ENCODE results near the gene EMC7.
A peak's percentile ranks its signal among the peaks of the same experiment; 100 is the strongest.
"Not testable (repeated sequence)": the region's sequence is repeated elsewhere in the genome, so short reads cannot be mapped to it uniquely, and the experiment has no call there.

The EMC7 gene

DNA sequence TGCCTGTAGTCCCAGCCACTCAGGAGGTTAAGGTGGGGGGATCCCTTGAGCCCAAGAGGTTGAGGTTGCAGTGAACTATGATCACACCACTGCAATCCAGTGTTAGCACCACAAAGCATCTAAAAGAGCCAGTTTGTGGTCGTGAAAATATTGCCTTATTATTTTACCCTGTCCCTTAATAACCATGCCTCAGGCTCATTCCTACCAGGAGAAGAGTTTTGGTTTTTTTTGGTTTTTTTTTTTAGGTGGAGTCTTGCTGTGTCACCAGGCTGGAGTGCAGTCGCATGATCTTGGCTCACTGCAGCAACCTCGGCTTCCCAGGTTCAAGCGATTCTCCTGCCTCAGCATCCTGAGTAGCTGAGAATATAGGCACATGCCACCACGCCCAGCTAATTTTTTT, 44.8 kb downstream of the EMC7 start:
- Mint-ChIP-seq H3K4me3 (no peak overlapping the region), H3K9me3 (no peaks in the 10 kb centered on the region), H3K4me1 (no peaks in the 10 kb centered on the region), H3K36me3 (no peaks in the 10 kb centered on the region), H3K27ac (no peak overlapping the region)
- DNase-seq (ENCODE audit: low spot score in 2 of 2) (no peak), ATAC-seq (no peak)

DNA sequence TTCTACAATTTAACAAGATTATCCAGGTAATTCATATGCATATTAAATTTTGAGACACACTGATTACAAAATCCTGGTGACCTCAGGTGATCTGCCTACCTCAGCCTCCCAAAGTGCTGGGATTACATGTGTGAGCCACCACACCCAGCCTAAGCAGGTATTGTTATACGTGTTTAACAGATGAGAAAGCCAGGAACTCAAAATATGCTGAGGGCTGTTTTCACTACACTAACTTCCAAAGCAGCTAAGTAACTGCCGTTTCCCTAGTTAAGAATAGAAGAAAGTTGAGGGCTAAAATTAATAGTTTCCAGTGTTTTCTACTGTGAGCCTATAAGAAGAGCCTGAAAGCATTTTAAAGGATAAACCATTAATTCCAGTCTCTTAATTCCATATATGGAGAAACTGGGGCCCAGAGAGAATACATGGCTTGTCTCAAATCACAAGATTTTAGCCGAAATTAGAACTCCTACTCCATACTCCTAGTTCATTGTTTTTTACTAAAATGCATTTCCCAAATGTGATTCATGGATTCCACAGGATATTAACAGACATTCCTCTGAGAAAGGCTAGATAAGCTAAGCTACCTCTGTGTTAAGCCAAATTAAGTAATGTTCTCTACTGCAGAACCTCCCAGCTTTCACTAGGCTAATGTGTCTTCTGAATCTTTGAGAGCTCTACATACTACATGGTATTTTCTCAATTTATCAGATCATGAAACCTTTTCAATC, 45.6 kb downstream of the EMC7 start:
- Mint-ChIP-seq H3K4me3 (no peak overlapping the region), H3K36me3 (peaks cover 6% of the 10 kb centered on the region), H3K9me3 (peaks cover 5% of the 10 kb centered on the region), H3K27ac (no peak overlapping the region), H3K4me1 (no peaks in the 10 kb centered on the region)
- no peak for DNase-seq (ENCODE audit: low spot score in 2 of 2)
- ATAC-seq = no peak

DNA sequence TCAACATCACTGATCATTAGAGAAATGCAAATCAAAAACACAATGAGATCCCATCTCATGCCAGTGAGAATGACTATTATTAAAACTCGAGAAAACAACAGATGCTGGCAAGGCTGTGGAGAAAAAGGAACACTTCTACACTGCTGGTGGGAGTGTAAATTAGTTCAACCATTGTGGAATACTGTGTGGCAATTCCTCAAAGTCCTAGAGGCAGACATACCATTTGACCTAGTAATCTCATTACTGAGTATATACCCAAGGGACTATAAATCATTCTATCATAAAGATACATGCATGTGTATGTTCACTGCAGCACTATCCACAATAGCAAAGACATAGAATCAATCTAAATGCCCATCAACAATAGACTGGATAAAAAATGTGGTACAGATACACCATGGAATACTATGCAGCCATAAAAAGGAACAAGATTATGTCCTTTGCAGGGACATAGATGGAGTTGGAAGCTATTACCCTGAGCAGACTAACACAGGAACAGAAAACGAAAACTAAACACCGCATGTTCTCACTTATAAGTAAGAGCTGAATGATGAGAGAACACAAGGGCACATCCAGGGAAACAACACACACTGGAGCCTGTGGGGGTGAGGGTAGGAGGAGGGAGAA, 47.5 kb downstream of the EMC7 start:
- Mint-ChIP-seq H3K4me3 (no peak overlapping the region), H3K9me3 (peaks cover 16% of the 10 kb centered on the region)
- ATAC-seq = no peak

DNA sequence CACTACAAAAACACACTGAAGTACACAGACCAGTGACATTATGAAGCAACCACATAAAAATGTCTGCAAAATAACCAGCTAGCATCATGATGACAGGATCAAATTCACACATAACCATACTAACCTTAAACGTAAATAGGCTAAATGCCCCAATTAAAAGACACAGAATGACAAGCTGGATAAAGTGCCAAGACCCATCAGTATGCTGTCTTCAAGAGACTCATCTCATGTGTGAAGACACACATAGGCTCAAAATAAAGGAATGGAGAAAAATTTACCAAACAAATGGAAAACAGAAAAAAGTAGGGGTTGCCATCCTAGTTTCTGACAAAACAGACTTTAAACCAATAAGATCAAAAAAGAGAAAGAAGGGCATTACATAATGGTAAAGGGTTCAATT, 51.3 kb downstream of the EMC7 start:
- peaks cover 18% of the 10 kb centered on the region for H3K9me3 Mint-ChIP-seq
- DNase-seq (ENCODE audit: low spot score in 2 of 2); ATAC-seq; H3K4me1 Mint-ChIP-seq; H3K27ac Mint-ChIP-seq; H3K36me3 Mint-ChIP-seq; H3K4me3 Mint-ChIP-seq: not testable (repeated sequence)

More for the DNA sequence above, 47.5 kb downstream of the EMC7 start:
- Mint-ChIP-seq H3K4me1 (no peaks in the 10 kb centered on the region), H3K27ac (no peak overlapping the region), H3K36me3 (peaks cover 6% of the 10 kb centered on the region)
- DNase-seq (ENCODE audit: low spot score in 2 of 2) = no peak

DNA sequence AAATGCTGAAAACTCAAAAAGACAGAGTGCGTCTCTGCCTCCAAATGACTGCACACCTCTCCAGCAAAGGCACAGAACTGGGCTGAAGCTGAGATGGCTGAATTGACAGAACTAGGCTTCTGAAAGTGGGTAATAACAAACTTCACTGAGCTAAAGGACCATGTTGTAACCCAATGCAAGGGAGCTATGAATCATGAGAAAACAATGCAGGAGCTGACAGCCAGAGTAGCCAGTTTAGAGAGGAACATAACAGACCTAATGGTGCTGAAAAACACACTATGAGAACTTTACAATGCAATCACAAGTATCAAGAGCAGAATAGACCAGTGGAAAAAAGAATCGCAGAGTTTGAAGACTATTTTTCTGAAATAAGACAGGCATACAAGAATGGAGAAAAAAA, 52.5 kb downstream of the EMC7 start:
- no peak overlapping the region for H3K27ac Mint-ChIP-seq
- peaks cover 3% of the 10 kb centered on the region for H3K4me1 Mint-ChIP-seq
- H3K36me3 Mint-ChIP-seq = peaks cover 6% of the 10 kb centered on the region
- ATAC-seq (no peak), DNase-seq (ENCODE audit: low spot score in 2 of 2) (no peak)
- no peak overlapping the region for H3K4me3 Mint-ChIP-seq
- H3K9me3 Mint-ChIP-seq = peaks cover 18% of the 10 kb centered on the region

DNA sequence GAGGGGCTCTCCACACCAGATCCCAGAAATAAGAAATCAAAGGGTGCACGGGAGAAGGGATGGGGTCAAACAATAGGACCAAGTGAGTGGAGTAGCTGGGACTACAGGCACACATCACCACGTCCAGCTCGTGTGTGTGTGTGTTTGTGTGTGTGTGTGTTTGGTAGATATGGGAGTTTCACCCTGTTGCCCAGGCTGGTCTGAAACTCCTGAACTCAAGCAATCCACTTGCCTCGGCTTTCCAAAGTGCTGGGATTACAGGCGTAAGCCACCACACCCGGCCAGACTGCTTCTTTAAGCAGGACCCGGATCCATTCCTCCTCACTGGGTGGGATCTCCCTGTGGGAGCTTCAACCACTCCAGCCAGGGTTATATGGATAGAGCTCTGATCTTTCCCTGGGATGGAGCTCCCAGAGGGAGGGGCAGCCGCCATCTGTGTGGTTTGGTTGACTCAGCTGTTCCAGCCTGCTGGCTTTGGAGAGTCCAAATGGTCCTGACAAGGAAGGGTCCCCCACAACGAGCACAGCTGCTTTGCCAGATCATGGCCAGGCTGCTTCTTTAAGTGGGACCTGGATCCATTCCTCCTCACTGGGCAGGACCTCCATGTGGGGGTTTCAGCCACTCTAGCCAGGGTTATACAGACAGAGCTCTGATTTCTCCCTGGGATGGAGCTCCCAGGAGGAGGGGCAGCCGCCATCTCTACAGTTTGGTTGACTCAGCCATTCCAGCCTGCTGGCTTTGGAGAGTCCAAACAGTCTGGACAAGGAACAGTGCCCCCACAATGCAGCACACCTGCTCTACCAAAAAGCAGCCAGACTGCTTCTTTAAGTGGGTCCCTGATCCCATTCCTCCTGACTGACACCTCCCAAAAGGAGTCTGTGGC, 53.5 kb downstream of the EMC7 start:
- Mint-ChIP-seq H3K4me1 (peaks cover 9% of the 10 kb centered on the region), H3K27ac (no peak overlapping the region), H3K9me3 (peaks cover 18% of the 10 kb centered on the region), H3K4me3 (no peak overlapping the region), H3K36me3 (peaks cover 6% of the 10 kb centered on the region)
- DNase-seq (ENCODE audit: low spot score in 2 of 2) (no peak), ATAC-seq (no peak)

DNA sequence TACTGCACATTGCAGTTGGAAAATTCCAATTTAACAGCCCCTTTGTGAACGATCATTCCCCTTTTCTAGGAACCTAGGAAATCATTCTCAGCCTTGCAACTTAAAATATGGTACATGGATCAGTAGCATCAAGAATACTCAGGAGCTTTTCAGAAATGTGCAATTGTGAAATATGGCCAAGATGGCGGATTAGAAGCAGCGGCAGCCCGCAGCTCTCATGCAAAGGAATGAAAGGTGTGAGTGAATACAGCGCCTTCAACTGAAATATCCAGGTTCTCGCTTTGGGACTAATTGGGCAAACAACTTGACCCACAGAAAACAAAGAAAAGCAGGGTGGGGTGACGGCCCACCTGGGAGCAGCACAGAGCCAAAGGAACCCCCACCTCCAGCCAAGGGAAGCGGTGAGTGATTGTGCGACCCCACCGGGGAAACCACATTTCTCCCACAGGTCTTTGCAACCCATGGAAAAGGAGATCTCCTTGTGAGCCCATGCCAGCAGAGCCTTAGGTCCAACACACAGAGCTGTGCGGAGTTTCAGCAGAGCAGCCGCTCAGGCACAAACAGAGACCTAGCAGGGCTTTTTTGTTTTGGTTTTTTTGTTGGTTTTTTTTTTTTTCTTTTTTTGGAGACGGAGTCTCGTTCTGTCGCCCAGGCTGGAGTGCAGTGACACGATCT, 55.1 kb downstream of the EMC7 start:
- Mint-ChIP-seq H3K4me1 (peaks cover 9% of the 10 kb centered on the region), H3K36me3 (peaks cover 6% of the 10 kb centered on the region), H3K27ac (no peak overlapping the region), H3K4me3 (no peak overlapping the region), H3K9me3 (peaks cover 18% of the 10 kb centered on the region)
- DNase-seq (ENCODE audit: low spot score in 2 of 2) (no peak), ATAC-seq (no peak)

DNA sequence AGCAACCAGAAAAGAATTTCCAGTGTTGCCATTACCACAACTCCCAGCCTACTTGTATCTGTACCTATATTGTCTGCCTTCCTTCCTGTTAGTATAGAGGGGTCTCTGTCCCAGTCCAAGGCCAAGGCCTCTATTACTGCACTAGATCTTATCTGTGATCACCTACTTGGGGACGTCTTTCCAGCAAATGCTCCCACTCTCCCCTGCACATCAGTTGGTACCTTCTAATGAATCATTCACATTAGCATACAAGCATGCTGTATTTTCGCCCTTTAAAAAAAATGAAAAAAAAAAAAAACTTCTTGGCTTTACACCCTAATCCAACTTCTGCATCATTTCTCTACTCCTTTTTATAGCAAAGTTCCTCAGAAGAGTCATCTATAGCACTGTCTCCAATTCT, 57.8 kb downstream of the EMC7 start:
- ATAC-seq (no peak), DNase-seq (ENCODE audit: low spot score in 2 of 2) (no peak)
- no peak overlapping the region for H3K27ac Mint-ChIP-seq
- H3K9me3 Mint-ChIP-seq = no peaks in the 10 kb centered on the region
- H3K4me3 Mint-ChIP-seq = no peak overlapping the region
- H3K36me3 Mint-ChIP-seq = no peaks in the 10 kb centered on the region
- H3K4me1 Mint-ChIP-seq = peaks cover 24% of the 10 kb centered on the region

DNA sequence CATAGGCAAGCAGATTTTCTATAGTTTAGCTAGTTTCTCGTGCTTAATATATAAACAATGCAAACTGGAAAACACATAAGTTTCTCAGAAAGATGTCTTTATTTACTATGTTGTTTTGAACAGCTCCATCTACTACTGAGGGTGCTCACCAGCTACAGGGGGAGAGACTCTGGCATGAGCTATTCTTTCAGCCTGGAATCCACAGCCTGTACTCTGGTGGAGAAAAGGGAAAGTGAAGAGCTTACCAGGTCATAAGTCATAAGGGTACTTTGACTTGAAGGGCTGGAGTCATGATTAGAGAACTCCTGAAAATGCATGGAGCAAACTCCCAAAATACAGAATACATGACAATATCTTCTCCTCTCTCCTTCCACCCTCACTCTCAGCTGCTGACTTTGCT, 58.3 kb downstream of the EMC7 start:
- Mint-ChIP-seq H3K27ac (no peak overlapping the region), H3K9me3 (no peaks in the 10 kb centered on the region), H3K36me3 (no peaks in the 10 kb centered on the region), H3K4me3 (no peak overlapping the region), H3K4me1 (peaks cover 24% of the 10 kb centered on the region)
- ATAC-seq (no peak), DNase-seq (ENCODE audit: low spot score in 2 of 2) (no peak)

DNA sequence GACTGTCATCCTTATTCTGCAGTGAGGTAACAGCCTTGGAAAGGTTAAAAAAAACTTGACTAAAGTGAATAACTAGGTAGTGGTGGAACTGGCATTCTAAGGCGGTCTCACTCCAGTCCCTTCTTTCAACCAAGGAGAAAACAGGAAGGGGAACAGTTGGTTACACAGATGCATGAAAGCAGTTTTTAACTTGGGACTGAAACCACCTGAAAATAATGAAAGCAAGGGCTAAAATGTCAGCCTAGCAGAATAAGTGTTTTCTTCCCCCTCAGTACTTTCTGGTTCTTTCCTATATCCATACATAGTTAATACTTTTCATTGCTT, 61.9 kb downstream of the EMC7 start:
- no peaks in the 10 kb centered on the region for H3K9me3 Mint-ChIP-seq
- DNase-seq (ENCODE audit: low spot score in 2 of 2) (no peak), ATAC-seq (no peak)
- H3K36me3 Mint-ChIP-seq = no peaks in the 10 kb centered on the region
- H3K4me1 Mint-ChIP-seq = peaks cover 24% of the 10 kb centered on the region
- H3K4me3 Mint-ChIP-seq = peak overlapping the region; percentile 78
- peak overlapping the region; percentile 84 for H3K27ac Mint-ChIP-seq

DNA sequence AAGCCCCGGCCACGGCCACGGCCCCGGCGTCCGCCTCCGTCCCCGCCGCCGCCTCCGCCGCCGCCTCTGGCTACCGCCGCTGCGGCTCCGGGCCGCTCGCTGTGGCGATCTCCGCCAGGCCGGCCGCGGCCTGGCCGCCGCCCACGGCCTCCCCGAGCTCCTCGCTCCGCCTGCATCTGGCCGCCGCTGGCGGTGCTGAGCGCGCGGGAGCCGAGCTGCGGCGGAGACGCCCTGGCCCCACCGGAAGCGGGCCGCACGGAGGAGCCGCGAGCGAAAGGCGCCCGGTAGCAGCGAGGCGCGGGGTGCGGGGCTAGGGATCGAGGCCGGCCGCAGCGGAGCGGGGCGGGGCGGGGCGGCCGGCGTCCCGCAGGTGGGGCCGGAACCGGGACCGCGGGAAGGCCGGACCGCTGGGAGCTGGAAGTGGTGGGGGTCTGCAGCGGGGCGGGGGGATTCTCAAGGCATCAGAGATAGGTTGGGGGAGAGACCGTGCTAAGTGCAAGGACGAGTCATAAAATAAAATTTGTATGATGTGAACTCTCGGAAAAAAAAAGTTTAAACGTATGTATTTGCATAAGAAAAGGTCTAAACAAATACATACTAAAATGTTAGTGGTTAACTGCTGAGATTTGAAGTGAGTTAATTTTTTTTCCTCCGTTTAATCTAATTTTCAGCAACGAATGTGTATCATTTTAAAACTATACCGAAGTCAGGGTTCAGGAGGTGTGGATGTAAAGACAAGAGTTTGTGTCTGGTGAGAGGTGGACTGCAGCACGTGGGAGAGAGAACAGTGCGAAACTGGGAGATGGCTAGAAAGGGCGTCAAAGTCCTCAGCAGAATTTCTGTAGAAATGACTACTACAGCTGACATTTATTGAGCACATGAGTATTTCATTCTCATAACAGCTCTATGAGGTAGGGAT, 62.5 kb downstream of the EMC7 start, which contains the start of gene AVEN:
TSS of gene AVEN (minus strand) at position 334 of the 919 bp plus-strand sequence. CDS start at position 176, 158 bp downstream.
- ATAC-seq (peak; percentile 84), DNase-seq (ENCODE audit: low spot score in 2 of 2) (peak; percentile 62)
- Mint-ChIP-seq H3K9me3 (no peaks in the 10 kb centered on the region), H3K36me3 (no peaks in the 10 kb centered on the region), H3K4me3 (peak within 1 kb of the TSS; percentile 78), H3K4me1 (peaks cover 22% of the 10 kb centered on the region), H3K27ac (peak within 1 kb of the TSS; percentile 84)

DNA sequence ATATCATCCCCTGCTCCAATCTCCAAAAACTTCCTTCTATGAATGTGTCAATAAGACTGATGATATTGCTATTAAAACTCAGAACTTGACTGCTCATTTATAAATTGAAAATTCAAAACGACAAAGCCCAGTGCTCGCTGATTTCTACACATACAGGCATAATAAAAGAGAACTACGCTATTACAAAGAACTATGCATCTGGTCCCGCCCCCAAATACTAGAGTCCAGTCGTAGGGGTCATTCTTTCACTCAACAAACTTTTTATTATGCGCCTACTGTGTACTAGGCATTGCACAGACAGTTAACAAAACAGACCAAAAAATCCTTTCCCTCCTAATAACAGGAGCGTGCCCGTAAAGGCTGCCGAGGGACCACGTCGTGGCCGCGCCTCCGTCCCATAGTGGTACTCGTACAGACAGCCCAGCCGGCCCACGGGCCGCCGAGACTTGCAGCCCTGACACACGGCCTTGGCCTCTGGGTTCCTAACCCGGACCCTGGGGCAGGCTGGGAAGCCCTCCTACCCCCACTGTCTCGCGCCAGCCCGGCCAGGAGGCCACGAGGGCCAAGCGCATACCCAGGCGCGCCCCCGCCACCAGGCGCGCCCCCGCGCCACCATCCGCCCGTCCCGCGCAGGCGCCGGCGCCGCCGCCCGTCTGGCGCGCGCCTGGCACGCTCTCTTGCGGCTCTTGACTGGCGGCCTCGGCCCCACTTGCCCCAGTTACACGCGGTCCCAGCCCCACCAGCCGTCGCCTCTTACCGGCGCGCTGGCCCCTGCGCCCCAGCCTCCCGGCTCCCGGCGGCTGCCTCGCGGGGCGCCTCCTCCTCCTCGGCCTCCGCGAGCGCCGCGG, 63.4 kb downstream of the EMC7 start:
- Mint-ChIP-seq H3K27ac (peak overlapping the region; percentile 84), H3K9me3 (no peaks in the 10 kb centered on the region), H3K4me1 (peaks cover 15% of the 10 kb centered on the region), H3K36me3 (no peaks in the 10 kb centered on the region), H3K4me3 (peak overlapping the region; percentile 78)
- ATAC-seq = peak; percentile 84
- peak; percentile 59 to 86 for DNase-seq (ENCODE audit: low spot score in 2 of 2)
